H9 (cell line): ENCODE data around the gene TRPV3. TPM values are rescaled to one million over a fixed set of nuclear protein-coding genes. Genes with fewer than 3 reads are reported as not detected.
A peak's percentile ranks its signal among the peaks of the same experiment; 100 is the strongest.

Experiments
- DNase-seq: peaks from one replicate; pipeline ENCODE4 v3.0.0-alpha.2; 2017
- H2AFZ ChIP-seq: one replicate; pipeline ENCODE4 v1.6.1; 2013; ENCODE audit warnings: mild to moderate bottlenecking, low read length, control low read depth, moderate library complexity
- H2AK5ac ChIP-seq: 2 replicates; pipeline ENCODE4 v1.6.1; 2013; ENCODE audit warnings: low read length, control low read depth, mixed read lengths; ENCODE audit not compliant: insufficient read length
- H2BK120ac ChIP-seq: one replicate; pipeline ENCODE4 v1.6.1; 2013; ENCODE audit warnings: low read depth, mild to moderate bottlenecking, low read length, control low read depth, inconsistent platforms; ENCODE audit not compliant: poor library complexity, severe bottlenecking
- H2BK12ac ChIP-seq: 2 replicates; pipeline ENCODE4 v1.6.1; 2013; ENCODE audit warnings: low read length, control low read depth, mixed read lengths, low read depth; ENCODE audit not compliant: insufficient read length
- H2BK15ac ChIP-seq: 2 replicates; pipeline ENCODE4 v1.6.1; 2013; ENCODE audit warnings: low read depth, low read length, control low read depth
- H2BK20ac ChIP-seq: one replicate; pipeline ENCODE4 v1.6.1; 2013; ENCODE audit warnings: low read depth, mild to moderate bottlenecking, low read length, control low read depth, inconsistent platforms; ENCODE audit not compliant: poor library complexity, severe bottlenecking
- H2BK5ac ChIP-seq: 2 replicates; pipeline ENCODE4 v1.6.1; 2013; ENCODE audit warnings: low read length, control low read depth, mixed read lengths; ENCODE audit not compliant: insufficient read length
- H3K14ac ChIP-seq: 2 replicates; pipeline ENCODE4 v1.6.1; 2013; ENCODE audit warnings: low read length, control low read depth; ENCODE audit not compliant: insufficient read depth
- H3K18ac ChIP-seq: 2 replicates; pipeline ENCODE4 v1.6.1; 2013; ENCODE audit warnings: low read depth, mild to moderate bottlenecking, mixed read lengths, low read length, control low read depth; ENCODE audit not compliant: insufficient read length
- H3K23ac ChIP-seq: 2 replicates; pipeline ENCODE4 v1.6.1; 2013; ENCODE audit warnings: low read length, control low read depth, mixed read lengths, low read depth; ENCODE audit not compliant: insufficient read length
- H3K23me2 ChIP-seq: 2 replicates; pipeline ENCODE4 v1.6.1; 2013; ENCODE audit warnings: low read depth, mild to moderate bottlenecking, mixed read lengths, low read length, control low read depth; ENCODE audit not compliant: insufficient read length, poor library complexity, severe bottlenecking
- H3K27ac ChIP-seq: 2 replicates; pipeline ENCODE4 v1.5.1; 2013; ENCODE audit warnings: low read length, control low read depth, mixed read lengths, low read depth; ENCODE audit not compliant: insufficient read length
- H3K27me3 ChIP-seq: 2 replicates; pipeline ENCODE4 v1.6.1; 2013; ENCODE audit warnings: low read length, control low read depth, inconsistent platforms; ENCODE audit not compliant: insufficient read depth
- H3K4ac ChIP-seq: 2 replicates; pipeline ENCODE4 v1.6.1; 2013; ENCODE audit warnings: low read depth, mild to moderate bottlenecking, control low read depth, inconsistent platforms, low read length, moderate library complexity
- H3K4me1 ChIP-seq: 2 replicates; pipeline ENCODE4 v1.6.1; 2013; ENCODE audit warnings: low read length, control low read depth, inconsistent platforms; ENCODE audit not compliant: insufficient read depth
- H3K4me2 ChIP-seq: 2 replicates; pipeline ENCODE4 v1.6.1; 2013; ENCODE audit warnings: low read length, control low read depth, mixed read lengths; ENCODE audit not compliant: insufficient read length, insufficient read depth
- H3K56ac ChIP-seq: 2 replicates; pipeline ENCODE4 v1.6.1; 2013; ENCODE audit warnings: low read depth, mild to moderate bottlenecking, mixed read lengths, low read length, control low read depth; ENCODE audit not compliant: insufficient read length
- H3K79me1 ChIP-seq: 2 replicates; pipeline ENCODE4 v1.6.1; 2013; ENCODE audit warnings: low read depth, mild to moderate bottlenecking, moderate library complexity, low read length, control low read depth, inconsistent platforms; ENCODE audit not compliant: insufficient read depth, poor library complexity, severe bottlenecking
- H3K79me2 ChIP-seq: 2 replicates; pipeline ENCODE4 v1.6.1; 2013; ENCODE audit warnings: low read length, control low read depth, inconsistent platforms; ENCODE audit not compliant: insufficient read depth
- H3K9ac ChIP-seq: 2 replicates; pipeline ENCODE4 v1.6.1; 2013; ENCODE audit warnings: low read length, control low read depth, mixed read lengths; ENCODE audit not compliant: insufficient read length; ENCODE audit errors: extremely low read depth
- H3K9me3 ChIP-seq: one replicate; pipeline ENCODE4 v1.6.1; 2013; ENCODE audit warnings: low read depth, low read length, inconsistent platforms; ENCODE audit not compliant: control insufficient read depth
- H3T11ph ChIP-seq: one replicate; pipeline ENCODE4 v1.6.1; 2013; ENCODE audit warnings: mild to moderate bottlenecking, low read length, control low read depth, inconsistent platforms
- H4K20me1 ChIP-seq: one replicate; pipeline ENCODE4 v1.6.1; 2013; ENCODE audit not compliant: control insufficient read depth, insufficient read length, insufficient read depth
- H4K5ac ChIP-seq: 2 replicates; pipeline ENCODE4 v1.6.1; 2013; ENCODE audit warnings: low read depth, mild to moderate bottlenecking, mixed read lengths, low read length, control low read depth; ENCODE audit not compliant: insufficient read length
- H4K8ac ChIP-seq: replicated peaks from 2 replicates; pipeline ENCODE4 v1.6.1; 2013; ENCODE audit warnings: low read length, control low read depth, mixed read lengths, low read depth; ENCODE audit not compliant: insufficient read length
- H4K91ac ChIP-seq: 2 replicates; pipeline ENCODE4 v1.6.1; 2013; ENCODE audit warnings: low read depth, mild to moderate bottlenecking, moderate library complexity, mixed read lengths, low read length, control low read depth; ENCODE audit not compliant: insufficient read length
- H3K27ac Mint-ChIP-seq, 3 experiments: 2 replicates in 2 of 3; 3 replicates in 1 of 3; pipeline ENCODE4 v1.8.0; 2020 to 2021; ENCODE audit warnings: mixed read lengths in 3 of 3, mild to moderate bottlenecking in 1 of 3, moderate library complexity in 1 of 3
- H3K27me3 Mint-ChIP-seq: 2 replicates; pipeline ENCODE4 v1.8.0; 2021; ENCODE audit warnings: low read depth, mild to moderate bottlenecking, moderate library complexity, mixed read lengths
- H3K36me3 Mint-ChIP-seq, 3 experiments: 2 replicates in 2 of 3; 3 replicates in 1 of 3; pipeline ENCODE4 v1.8.0; 2020 to 2021; ENCODE audit warnings: low read depth in 3 of 3, mixed read lengths in 3 of 3; ENCODE audit not compliant: insufficient read depth in 1 of 3
- H3K4me1 Mint-ChIP-seq, 2 experiments: 2 replicates each; pipeline ENCODE4 v1.8.0; 2020; ENCODE audit warnings: mixed read lengths in 2 of 2
- H3K4me3 Mint-ChIP-seq, 2 experiments: 2 replicates in 1 of 2; 3 replicates in 1 of 2; pipeline ENCODE4 v1.8.0; 2020 to 2021; ENCODE audit warnings: mild to moderate bottlenecking in 2 of 2, mixed read lengths in 2 of 2, moderate library complexity in 1 of 2
- H3K9me3 Mint-ChIP-seq, 2 experiments: 2 replicates in 1 of 2; 3 replicates in 1 of 2; pipeline ENCODE4 v1.8.0; 2020; ENCODE audit warnings: mild to moderate bottlenecking in 2 of 2, mixed read lengths in 2 of 2, moderate library complexity in 1 of 2
- WGBS: extraction: QIAGEN DNeasy Blood & Tissue Kit; methylation state at CpG from one replicate; pipeline ENCODE4 v1.1.7; 2013; ENCODE audit warnings: missing lambda C conversion rate, low lambda C conversion rate, mixed read lengths; ENCODE audit not compliant: insufficient read length; ENCODE audit errors: extremely low coverage; 5-methylcytosine and 5-hydroxymethylcytosine counted together
- total RNA-seq: library from RNA; stranded (reverse); gene quantifications from 2 replicates; pipeline ENCODE4 v1.2.1, GENCODE V29; 2021
- TF ChIP-seq, protein P1 (sequence below): fragments of 200-600 bp; sonication (generic); conservative IDR thresholded peaks from 3 replicates; pipeline ENCODE4 v1.8.0; 2021; ENCODE audit warnings: antibody characterized with exemption, mild to moderate bottlenecking

Gene TRPV3
- total RNA-seq, 1 experiment from 2014 or later, result 0.63 TPM

GRCh38 chr17:3532106-3532858, 25.3 kb downstream of the TRPV3 start:
- H3K9me3 ChIP-seq, result no peaks in the 10 kb centered on the region
- no peak overlapping the region for H3K27ac Mint-ChIP-seq
- H3K14ac ChIP-seq, result no peak overlapping the region
- no peak overlapping the region for H3K23ac ChIP-seq
- H3K9me3 Mint-ChIP-seq, result no peaks in the 10 kb centered on the region
- DNase-seq, result peak; percentile 32
- H3K56ac ChIP-seq, result no peak overlapping the region
- H3K79me1 ChIP-seq, result no peaks in the 10 kb centered on the region
- H2BK20ac ChIP-seq, result no peak overlapping the region
- WGBS, result no CpG with 5 or more reads among the region's 36 CpGs
- H3K23me2 ChIP-seq, result peaks cover 6% of the 10 kb centered on the region
- no peak overlapping the region for H3K4me2 ChIP-seq
- H2BK120ac ChIP-seq, result no peak overlapping the region
- no peak overlapping the region for H3K4ac ChIP-seq
- no peak overlapping the region for H4K91ac ChIP-seq
- H2BK12ac ChIP-seq, result no peak overlapping the region
- no peak overlapping the region for H2BK5ac ChIP-seq
- peaks cover 2% of the 10 kb centered on the region; the same call in 1 of the 2 replicates for H3K4me1 ChIP-seq
- H2AFZ ChIP-seq, result no peak overlapping the region
- no peak overlapping the region for H3K18ac ChIP-seq
- TF ChIP-seq, protein P1, sequence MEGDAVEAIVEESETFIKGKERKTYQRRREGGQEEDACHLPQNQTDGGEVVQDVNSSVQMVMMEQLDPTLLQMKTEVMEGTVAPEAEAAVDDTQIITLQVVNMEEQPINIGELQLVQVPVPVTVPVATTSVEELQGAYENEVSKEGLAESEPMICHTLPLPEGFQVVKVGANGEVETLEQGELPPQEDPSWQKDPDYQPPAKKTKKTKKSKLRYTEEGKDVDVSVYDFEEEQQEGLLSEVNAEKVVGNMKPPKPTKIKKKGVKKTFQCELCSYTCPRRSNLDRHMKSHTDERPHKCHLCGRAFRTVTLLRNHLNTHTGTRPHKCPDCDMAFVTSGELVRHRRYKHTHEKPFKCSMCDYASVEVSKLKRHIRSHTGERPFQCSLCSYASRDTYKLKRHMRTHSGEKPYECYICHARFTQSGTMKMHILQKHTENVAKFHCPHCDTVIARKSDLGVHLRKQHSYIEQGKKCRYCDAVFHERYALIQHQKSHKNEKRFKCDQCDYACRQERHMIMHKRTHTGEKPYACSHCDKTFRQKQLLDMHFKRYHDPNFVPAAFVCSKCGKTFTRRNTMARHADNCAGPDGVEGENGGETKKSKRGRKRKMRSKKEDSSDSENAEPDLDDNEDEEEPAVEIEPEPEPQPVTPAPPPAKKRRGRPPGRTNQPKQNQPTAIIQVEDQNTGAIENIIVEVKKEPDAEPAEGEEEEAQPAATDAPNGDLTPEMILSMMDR, result no peak
- no peaks in the 10 kb centered on the region for H3K27me3 ChIP-seq
- H4K8ac ChIP-seq, result no peak overlapping the region
- H3K27me3 Mint-ChIP-seq, result peaks cover 4% of the 10 kb centered on the region
- no peak overlapping the region for H3K27ac ChIP-seq
- H3K4me3 Mint-ChIP-seq, result no peak overlapping the region
- no peak overlapping the region for H3T11ph ChIP-seq
- no peak overlapping the region for H4K5ac ChIP-seq
- peaks cover 16 to 38% of the 10 kb centered on the region in 2 experiments for H3K4me1 Mint-ChIP-seq
- no peaks in the 10 kb centered on the region for H3K36me3 Mint-ChIP-seq
- H3K79me2 ChIP-seq, result no peaks in the 10 kb centered on the region
- H2BK15ac ChIP-seq, result no peak overlapping the region
- no peaks in the 10 kb centered on the region for H4K20me1 ChIP-seq
- H3K9ac ChIP-seq, result no peak overlapping the region
- H2AK5ac ChIP-seq, result no peak overlapping the region
